G401.6 (cell line): ENCODE results near the gene TIPARP.
"Not testable (repeated sequence)": the region's sequence is repeated elsewhere in the genome, so short reads cannot be mapped to it uniquely, and the experiment has no call there.

Experiments
- FAIRE-seq: peaks from 2 replicates; lab custom pipeline; 2012; peaks lifted over from hg19 to GRCh38; lab: Jason Lieb, UNC

Gene TIPARP

GRCh38 chr3:156716105-156716862, 41.9 kb downstream of the TIPARP start:
- FAIRE-seq = no peak

DNA sequence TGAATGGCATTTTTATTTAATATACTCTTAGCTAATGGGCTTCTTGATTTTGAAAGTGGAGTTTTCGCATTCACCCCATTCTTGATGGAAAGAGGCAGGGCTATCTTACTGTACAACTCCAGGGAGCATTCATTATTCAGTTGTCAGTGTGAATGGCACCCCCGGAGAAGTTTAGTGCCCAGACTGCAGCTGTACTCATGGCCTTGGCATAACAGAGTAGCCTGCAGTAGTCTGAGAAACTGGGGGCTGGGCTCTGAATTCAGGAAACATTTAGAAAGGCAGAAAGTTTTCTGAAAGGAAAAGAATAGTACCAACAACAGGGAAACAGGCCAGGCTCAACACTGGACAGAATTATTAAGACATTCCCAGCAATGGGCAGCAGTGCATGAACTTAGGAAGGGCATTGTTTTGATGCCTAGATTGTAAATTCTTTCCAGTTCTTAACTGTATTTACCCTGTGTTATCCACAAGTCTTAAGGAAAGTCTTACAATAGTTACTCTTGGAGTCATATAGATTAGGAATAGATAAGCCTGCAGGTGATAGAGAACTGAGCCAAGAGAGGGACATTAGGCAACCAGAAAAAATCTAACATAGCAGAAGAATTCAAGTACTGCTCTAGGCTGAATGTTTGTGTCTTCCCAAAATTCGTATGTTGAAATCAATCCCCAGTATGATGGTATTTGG, 44.4 kb downstream of the TIPARP start:
- FAIRE-seq = no peak

- FAIRE-seq = no peak
Observed at GRCh38 chr3:156720826-156721225, 46.4 kb downstream of the TIPARP start.

DNA sequence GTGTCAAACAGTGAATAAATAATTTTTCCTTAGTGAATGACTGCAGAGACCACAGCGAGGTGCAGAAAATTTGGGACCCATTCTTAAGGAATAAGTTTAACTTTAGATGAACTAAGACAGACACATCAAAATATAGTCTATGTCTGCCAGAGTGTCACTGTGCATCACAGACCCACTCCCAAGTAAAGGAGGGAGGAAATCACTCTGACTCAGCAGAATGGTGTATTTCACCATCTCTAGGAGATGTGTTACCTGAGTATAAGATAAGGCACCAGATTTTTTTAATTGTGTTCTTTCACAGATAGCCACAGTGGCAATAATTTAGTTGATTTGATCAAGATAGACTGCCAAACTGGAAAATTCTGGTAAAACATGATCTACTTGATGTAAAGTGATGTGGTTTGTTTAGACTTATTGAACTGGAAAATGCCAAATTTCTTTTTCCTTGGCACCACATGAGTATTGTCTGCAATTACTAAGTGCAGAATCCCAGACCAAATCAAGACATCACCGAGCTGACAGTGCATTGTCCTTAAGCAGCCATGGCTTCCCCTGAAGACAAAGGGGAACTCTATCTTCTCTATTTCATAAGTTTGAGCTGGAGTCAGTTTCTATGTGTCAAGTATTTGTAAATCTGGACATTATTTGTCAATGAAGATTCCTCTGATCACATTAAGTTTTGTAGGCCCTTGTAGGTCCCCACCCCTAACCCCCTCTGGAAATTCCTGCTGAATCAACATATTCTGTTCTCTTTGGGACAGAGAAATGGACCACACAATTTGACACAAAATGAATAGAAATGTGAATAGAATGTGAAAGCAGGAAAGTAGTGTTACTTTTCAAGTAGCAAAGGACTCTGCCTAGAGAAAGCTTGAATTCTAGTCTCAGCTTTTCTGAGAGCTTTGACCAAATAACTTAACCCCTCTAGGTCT, 47.6 kb downstream of the TIPARP start:
- no peak for FAIRE-seq

GRCh38 chr3:156723182-156723619, 48.8 kb downstream of the TIPARP start:
- FAIRE-seq = no peak

DNA sequence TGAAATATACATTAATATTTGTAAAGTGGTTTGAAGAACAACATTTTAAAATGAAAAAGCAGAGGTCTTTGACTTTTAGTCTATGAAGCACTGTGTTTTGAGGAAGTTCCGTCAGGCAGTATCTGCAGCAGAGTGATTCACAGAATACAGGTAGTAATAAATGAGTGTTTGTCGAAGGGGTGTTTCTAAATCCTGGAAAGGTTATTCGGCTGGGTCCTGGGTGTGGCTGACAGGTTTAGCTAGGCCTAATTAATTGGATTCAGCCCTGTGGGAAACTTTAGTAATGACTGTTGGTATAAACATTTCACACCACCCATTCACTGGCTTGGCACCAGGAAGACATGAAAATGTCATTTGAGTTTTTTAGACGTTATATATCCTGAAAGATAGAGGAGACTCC, 51.3 kb downstream of the TIPARP start:
- no peak for FAIRE-seq

GRCh38 chr3:156726456-156726855, 52.1 kb downstream of the TIPARP start:
- no peak for FAIRE-seq

- FAIRE-seq = no peak
Observed at GRCh38 chr3:156727519-156728205, 53.3 kb downstream of the TIPARP start.

- no peak for FAIRE-seq
Observed at GRCh38 chr3:156728267-156728985, 54.0 kb downstream of the TIPARP start.

- no peak for FAIRE-seq
Observed at GRCh38 chr3:156729460-156730179, 55.2 kb downstream of the TIPARP start.

GRCh38 chr3:156731813-156732212, 57.4 kb downstream of the TIPARP start:
- FAIRE-seq = no peak

DNA sequence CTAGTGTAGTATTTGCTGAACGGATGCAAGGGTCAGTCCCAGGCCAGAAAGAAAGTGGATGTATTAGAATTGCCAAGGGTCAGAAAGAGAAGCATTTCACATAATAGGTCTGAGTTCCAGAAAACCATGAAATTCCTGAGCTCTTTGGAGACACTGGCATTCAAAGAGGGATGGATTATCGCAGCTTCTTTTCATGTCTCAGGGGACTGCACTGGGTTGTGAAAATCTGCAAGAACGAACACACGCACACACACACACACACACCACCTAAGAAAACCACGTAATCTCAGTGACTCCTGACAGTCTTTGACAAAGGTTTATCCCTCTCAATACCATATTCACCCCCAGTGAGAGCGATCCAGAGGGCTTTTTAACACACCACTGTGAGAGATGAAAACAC, 57.9 kb downstream of the TIPARP start:
- no peak for FAIRE-seq

DNA sequence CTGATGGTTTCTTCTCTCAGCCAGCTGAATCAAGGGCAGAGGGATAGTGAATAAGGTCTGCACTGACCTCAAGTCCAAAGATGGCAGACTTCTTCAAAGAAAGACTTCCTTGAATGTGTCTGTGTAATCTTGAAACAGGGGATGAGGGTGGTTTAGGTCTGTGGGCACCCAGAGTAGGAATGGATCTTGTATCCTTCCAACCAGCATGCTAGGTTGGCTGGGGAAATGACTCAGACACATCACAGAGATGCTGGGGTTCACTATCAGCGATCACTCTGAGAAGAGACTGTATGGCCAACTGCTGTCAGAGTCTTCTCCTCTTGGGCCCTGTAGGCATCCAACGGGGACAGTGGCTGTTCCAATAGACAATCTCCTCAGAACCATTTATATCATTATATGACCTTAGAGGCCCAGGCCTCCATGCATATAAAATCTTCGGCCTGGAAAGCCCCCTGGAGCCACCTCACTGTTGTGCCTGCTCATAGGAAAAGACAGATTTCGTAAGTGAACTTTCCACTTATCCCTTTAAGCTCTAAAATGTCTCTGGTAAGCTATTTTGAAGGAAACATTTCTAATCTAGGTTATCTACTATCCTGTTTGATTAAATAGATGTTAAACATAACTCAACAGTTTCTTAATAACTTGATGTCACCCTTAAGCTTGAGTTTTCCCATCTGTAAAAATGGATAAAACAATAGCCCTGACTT, 58.5 kb downstream of the TIPARP start:
- FAIRE-seq = no peak

DNA sequence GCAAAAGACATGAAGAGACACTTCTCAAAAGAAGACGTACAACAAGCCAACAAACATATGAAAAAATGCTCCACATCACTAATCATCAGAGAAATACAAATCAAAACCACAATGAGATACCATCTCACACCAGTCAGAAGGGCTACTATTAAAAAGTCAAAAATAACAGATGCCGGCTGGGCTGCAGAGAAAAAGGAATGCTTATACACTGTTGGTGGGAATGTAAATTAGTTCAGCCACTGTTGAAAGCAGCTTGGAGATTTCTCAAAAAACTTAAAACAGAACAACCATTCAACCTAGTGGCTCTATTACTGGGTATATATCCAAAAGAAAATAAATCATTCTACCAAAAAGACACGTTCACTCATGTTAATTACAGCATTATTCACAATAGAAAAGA, 60.3 kb downstream of the TIPARP start:
- not testable (repeated sequence) for FAIRE-seq

DNA sequence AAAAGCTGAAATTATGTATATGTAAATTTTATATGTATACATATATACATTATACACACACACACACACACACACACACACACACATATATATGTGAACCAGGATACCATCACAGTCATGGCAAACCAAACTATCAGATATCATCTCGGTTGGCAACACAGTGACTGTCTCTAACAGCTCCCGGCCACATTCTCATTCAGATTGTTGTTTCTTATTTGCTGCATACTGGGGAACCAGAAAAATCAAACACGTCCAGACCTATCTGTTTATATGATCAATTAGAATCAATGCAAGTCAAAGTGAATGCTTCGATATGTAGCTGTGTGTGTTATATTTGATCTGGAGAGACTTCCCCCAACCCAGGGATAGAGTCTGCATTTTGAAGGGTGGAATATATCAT, 61.1 kb downstream of the TIPARP start:
- FAIRE-seq = no peak

DNA sequence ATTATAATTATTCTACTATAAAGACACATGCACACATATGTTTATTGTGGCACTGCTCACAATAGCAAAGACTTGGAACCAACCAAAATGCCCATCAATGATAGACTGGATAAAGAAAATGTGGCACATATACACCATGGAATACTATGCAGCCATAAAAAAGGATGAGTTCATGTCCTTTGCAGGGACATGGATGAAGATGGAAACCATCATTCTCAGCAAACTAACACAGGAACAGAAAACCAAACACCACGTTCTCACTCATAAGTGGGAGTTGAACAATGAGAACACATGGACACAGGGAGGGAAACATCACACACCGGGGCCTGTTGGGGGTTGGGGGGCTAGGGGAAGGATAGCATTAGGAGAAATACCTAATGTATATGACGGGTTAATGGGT, 62.7 kb downstream of the TIPARP start:
- FAIRE-seq = not testable (repeated sequence)

DNA sequence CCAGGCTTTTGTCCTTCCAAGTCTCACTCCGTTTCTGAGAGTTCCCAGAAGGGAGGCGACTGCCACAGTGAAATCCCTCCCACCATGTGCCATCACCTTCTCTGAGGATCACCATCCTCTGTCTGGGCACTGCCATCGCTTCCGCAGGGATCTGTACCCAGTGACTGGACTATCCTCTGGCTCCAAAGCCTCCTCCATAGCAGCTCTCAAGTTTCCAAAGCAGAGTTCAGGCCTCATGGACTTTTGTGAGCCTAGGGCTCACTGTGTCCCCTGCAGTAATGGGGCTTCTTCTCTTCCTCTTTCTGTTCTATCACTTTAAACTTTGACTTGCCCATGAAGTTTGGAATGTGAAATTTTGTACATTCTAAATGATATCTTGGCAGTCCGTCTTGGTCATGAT, 63.9 kb downstream of the TIPARP start:
- no peak for FAIRE-seq

GRCh38 chr3:156739976-156740375, 65.6 kb downstream of the TIPARP start:
- FAIRE-seq = no peak

GRCh38 chr3:156740581-156740980, 66.2 kb downstream of the TIPARP start:
- FAIRE-seq = not testable (repeated sequence)

- FAIRE-seq = no peak
Observed at GRCh38 chr3:156741935-156742334, 67.5 kb downstream of the TIPARP start.
